Activated CD8-positive, alpha-beta memory T cell treated with anti-CD3 and anti-CD28 coated beads, Interleukin-2, amount 10 ng/mL, durations not matched to agents 7 days and 5 days (primary cell): ENCODE data around the gene DHRS9. TPM values are rescaled to one million over a fixed set of nuclear protein-coding genes. Genes with fewer than 3 reads are reported as not detected.
"Not testable (repeated sequence)": the region's sequence is repeated elsewhere in the genome, so short reads cannot be mapped to it uniquely, and the experiment has no call there.

Source experiments
- ATAC-seq: fragments of 150-1000 bp; cut with Tn5 transposase; one replicate; pipeline ENCODE4 v1.10.0; 2021; ENCODE audit warnings: moderate library complexity
- CTCF ChIA-PET: fragments of 350-600 bp; sonication (Branson Sonifier 250); formaldehyde crosslinking; loops from one replicate; lab custom pipeline; 2021; ENCODE audit warnings: antibody characterized with exemption; lab: Charles Lee
- DNase-seq: peaks from one replicate; pipeline ENCODE4 v3.0.0-alpha.2; 2020
- H3K27ac Mint-ChIP-seq: one replicate; pipeline ENCODE4 v1.8.0; 2021; ENCODE audit warnings: mild to moderate bottlenecking, mixed read lengths
- H3K27me3 Mint-ChIP-seq: one replicate; pipeline ENCODE4 v1.8.0; 2021; ENCODE audit warnings: mixed read lengths
- H3K36me3 Mint-ChIP-seq: one replicate; pipeline ENCODE4 v1.8.0; 2021; ENCODE audit warnings: mild to moderate bottlenecking, mixed read lengths
- H3K4me1 Mint-ChIP-seq: one replicate; pipeline ENCODE4 v1.8.0; 2021; ENCODE audit warnings: mixed read lengths
- H3K4me3 Mint-ChIP-seq: one replicate; pipeline ENCODE4 v1.8.0; 2021; ENCODE audit warnings: mild to moderate bottlenecking, moderate library complexity, mixed read lengths
- H3K9me3 Mint-ChIP-seq: one replicate; pipeline ENCODE4 v1.8.0; 2022; ENCODE audit warnings: low read depth, mixed read lengths
- total RNA-seq, 2 experiments: library from RNA; stranded (reverse); gene quantifications; one replicate each; pipeline ENCODE4 v1.2.3, GENCODE V29; 2021

Gene DHRS9
- total RNA-seq, 2 experiments from 2014 or later, result not detected

GRCh38 chr2:169046440-169047151 lies 22.8 kb upstream of the DHRS9 start:
- no peaks in the 10 kb centered on the region for H3K4me1 Mint-ChIP-seq

GRCh38 chr2:169047256-169048250 lies 21.8 kb upstream of the DHRS9 start:
- Mint-ChIP-seq H3K36me3 (peaks cover 5% of the 10 kb centered on the region), H3K27me3 (peaks cover 2% of the 10 kb centered on the region), H3K9me3 (peaks cover 13% of the 10 kb centered on the region), H3K4me1 (no peaks in the 10 kb centered on the region), H3K27ac (no peak overlapping the region), H3K4me3 (no peak overlapping the region)
- CTCF ChIA-PET, result no interaction called here
- DNase-seq (no peak), ATAC-seq (no peak)

More at GRCh38 chr2:169046440-169047151, 22.8 kb upstream of the DHRS9 start:
- CTCF ChIA-PET, result no interaction called here
- Mint-ChIP-seq H3K9me3 (peaks cover 20% of the 10 kb centered on the region), H3K36me3 (peaks cover 8% of the 10 kb centered on the region), H3K4me3 (no peak overlapping the region), H3K27ac (no peak overlapping the region), H3K27me3 (peaks cover 2% of the 10 kb centered on the region)
- DNase-seq (no peak), ATAC-seq (no peak)

GRCh38 chr2:169049142-169049541 lies 20.2 kb upstream of the DHRS9 start:
- ATAC-seq (no peak), DNase-seq (no peak)
- no peak overlapping the region for H3K27ac Mint-ChIP-seq
- H3K36me3 Mint-ChIP-seq, result peaks cover 5% of the 10 kb centered on the region
- H3K4me1 Mint-ChIP-seq, result no peaks in the 10 kb centered on the region
- peaks cover 2% of the 10 kb centered on the region for H3K27me3 Mint-ChIP-seq
- peaks cover 3% of the 10 kb centered on the region for H3K9me3 Mint-ChIP-seq
- CTCF ChIA-PET, result no interaction called here
- no peak overlapping the region for H3K4me3 Mint-ChIP-seq

GRCh38 chr2:169050476-169051240 lies 18.7 kb upstream of the DHRS9 start:
- no peak for DNase-seq
- peaks cover 5% of the 10 kb centered on the region for H3K36me3 Mint-ChIP-seq
- CTCF ChIA-PET, result no interaction called here

GRCh38 chr2:169054575-169054974 lies 14.8 kb upstream of the DHRS9 start:
- CTCF ChIA-PET, H3K4me1 Mint-ChIP-seq, H3K27ac Mint-ChIP-seq, H3K27me3 Mint-ChIP-seq, H3K4me3 Mint-ChIP-seq, DNase-seq, H3K36me3 Mint-ChIP-seq, ATAC-seq: not testable (repeated sequence)
- peaks cover 13% of the 10 kb centered on the region for H3K9me3 Mint-ChIP-seq

More at GRCh38 chr2:169050476-169051240, 18.7 kb upstream of the DHRS9 start:
- no peak for ATAC-seq
- Mint-ChIP-seq H3K4me3 (no peak overlapping the region), H3K27me3 (peaks cover 2% of the 10 kb centered on the region), H3K27ac (no peak overlapping the region), H3K9me3 (peaks cover 11% of the 10 kb centered on the region), H3K4me1 (no peaks in the 10 kb centered on the region)

GRCh38 chr2:169064199-169064598 lies 5.2 kb upstream of the DHRS9 start:
- H3K27ac Mint-ChIP-seq, H3K4me3 Mint-ChIP-seq, ATAC-seq, DNase-seq, H3K9me3 Mint-ChIP-seq, H3K27me3 Mint-ChIP-seq, H3K36me3 Mint-ChIP-seq, H3K4me1 Mint-ChIP-seq, CTCF ChIA-PET: not testable (repeated sequence)

- Mint-ChIP-seq H3K27ac (no peak overlapping the region), H3K36me3 (no peaks in the 10 kb centered on the region), H3K9me3 (no peaks in the 10 kb centered on the region), H3K4me3 (no peak overlapping the region), H3K27me3 (no peaks in the 10 kb centered on the region), H3K4me1 (peaks cover 4% of the 10 kb centered on the region)
- ATAC-seq (no peak), DNase-seq (no peak)
- CTCF ChIA-PET, result no interaction called here
Measured at GRCh38 chr2:169065422-169065821, 3.9 kb upstream of the DHRS9 start.

GRCh38 chr2:169065864-169066517 lies 3.4 kb upstream of the DHRS9 start:
- H3K27me3 Mint-ChIP-seq, result no peaks in the 10 kb centered on the region

GRCh38 chr2:169066897-169067296 lies 2.5 kb upstream of the DHRS9 start:
- H3K4me1 Mint-ChIP-seq, result peaks cover 5% of the 10 kb centered on the region
- H3K36me3 Mint-ChIP-seq, result no peaks in the 10 kb centered on the region
- H3K4me3 Mint-ChIP-seq, result no peak overlapping the region
- DNase-seq (no peak), ATAC-seq (no peak)
- H3K27me3 Mint-ChIP-seq, result no peaks in the 10 kb centered on the region
- no peaks in the 10 kb centered on the region for H3K9me3 Mint-ChIP-seq
- CTCF ChIA-PET, result no interaction called here
- H3K27ac Mint-ChIP-seq, result no peak overlapping the region

More at GRCh38 chr2:169065864-169066517, 3.4 kb upstream of the DHRS9 start:
- Mint-ChIP-seq H3K4me1 (peaks cover 4% of the 10 kb centered on the region), H3K4me3 (no peak overlapping the region), H3K36me3 (no peaks in the 10 kb centered on the region), H3K27ac (no peak overlapping the region), H3K9me3 (no peaks in the 10 kb centered on the region)
- DNase-seq (no peak), ATAC-seq (no peak)
- CTCF ChIA-PET, result no interaction called here

- CTCF ChIA-PET, result interaction anchor here (0.9 kb wide), 1 partner anchor 42 kb away, joined by 3 read pairs; no protein-coding TSS in a partner anchor
- Mint-ChIP-seq H3K4me1 (peaks cover 12% of the 10 kb centered on the region), H3K4me3 (no peak overlapping the region), H3K27ac (no peak overlapping the region), H3K27me3 (no peaks in the 10 kb centered on the region), H3K9me3 (no peaks in the 10 kb centered on the region), H3K36me3 (no peaks in the 10 kb centered on the region)
- no peak for ATAC-seq
- DNase-seq, result no peak
Measured at GRCh38 chr2:169069833-169070232, 470 bp downstream of the DHRS9 start.

GRCh38 chr2:169071455-169071854 lies 2.1 kb downstream of the DHRS9 start:
- DNase-seq (no peak), ATAC-seq (no peak)
- Mint-ChIP-seq H3K9me3 (no peaks in the 10 kb centered on the region), H3K27ac (no peak overlapping the region), H3K36me3 (no peaks in the 10 kb centered on the region), H3K27me3 (no peaks in the 10 kb centered on the region), H3K4me1 (peaks cover 12% of the 10 kb centered on the region), H3K4me3 (no peak overlapping the region)
- CTCF ChIA-PET, result no interaction called here

- H3K27me3 Mint-ChIP-seq, result no peaks in the 10 kb centered on the region
- H3K9me3 Mint-ChIP-seq, result no peaks in the 10 kb centered on the region
- CTCF ChIA-PET, result no interaction called here
- H3K4me1 Mint-ChIP-seq, result peaks cover 12% of the 10 kb centered on the region
- no peaks in the 10 kb centered on the region for H3K36me3 Mint-ChIP-seq
- H3K4me3 Mint-ChIP-seq, result no peak overlapping the region
- ATAC-seq, result no peak
- no peak for DNase-seq
- H3K27ac Mint-ChIP-seq, result no peak overlapping the region
Measured at GRCh38 chr2:169072163-169072925, 3.0 kb downstream of the DHRS9 start.
